SU-DHL-6 (cell line): ENCODE data around the gene ETNK2.

Experiments
- H2AFZ ChIP-seq: fragments of 200-600 bp; sonication (generic); 2 replicates; pipeline ENCODE4 v1.6.1; 2014; ENCODE audit warnings: low read depth, mild to moderate bottlenecking, moderate library complexity, mixed read lengths, antibody characterized with exemption, low read length; ENCODE audit not compliant: severe bottlenecking
- H3F3A ChIP-seq: fragments of 200-600 bp; shearing (Covaris generic); 2 replicates; pipeline ENCODE4 v1.6.0; 2016; ENCODE audit warnings: antibody characterized with exemption, mild to moderate bottlenecking; ENCODE audit not compliant: insufficient read depth
- H3K27ac ChIP-seq: fragments of 200-600 bp; sonication (generic); 2 replicates; pipeline ENCODE4 v1.5.1; 2016; ENCODE audit warnings: low read depth, mild to moderate bottlenecking, low read length, moderate library complexity, mixed read lengths
- H3K27me3 ChIP-seq: fragments of 200-600 bp; sonication (generic), shearing (Covaris generic); 2 replicates; pipeline ENCODE4 v1.6.0; 2014; ENCODE audit warnings: mild to moderate bottlenecking, low read length
- H3K36me3 ChIP-seq: fragments of 200-600 bp; sonication (generic); 2 replicates; pipeline ENCODE4 v1.6.1; 2014; ENCODE audit warnings: mild to moderate bottlenecking, low read length, mixed read lengths
- H3K4me2 ChIP-seq: fragments of 300-600, 200-600 bp; shearing (Covaris generic), sonication (generic); 2 replicates; pipeline ENCODE4 v1.6.0; 2014; ENCODE audit warnings: low read length, low read depth, mild to moderate bottlenecking; ENCODE audit not compliant: poor library complexity, severe bottlenecking
- H3K4me3 ChIP-seq: fragments of 200-600 bp; sonication (generic); 2 replicates; pipeline ENCODE4 v1.5.1; 2014; ENCODE audit warnings: antibody characterized with exemption, low read length, mild to moderate bottlenecking, mixed read lengths; ENCODE audit not compliant: insufficient read depth, poor library complexity, severe bottlenecking
- H3K79me2 ChIP-seq: fragments of 200-600 bp; sonication (generic); 2 replicates; pipeline ENCODE4 v1.6.1; 2014; ENCODE audit warnings: mild to moderate bottlenecking, low read length, moderate library complexity; ENCODE audit not compliant: insufficient read depth
- H3K9ac ChIP-seq: fragments of 200-600 bp; sonication (generic); 2 replicates; pipeline ENCODE4 v1.7.0; 2014; ENCODE audit warnings: mild to moderate bottlenecking, low read length
- H3K9me2 ChIP-seq: fragments of 200-600 bp; sonication (generic); replicated peaks from 2 replicates; pipeline ENCODE4 v1.6.1; 2014; ENCODE audit warnings: low read length; ENCODE audit not compliant: insufficient read depth
- H3K9me3 ChIP-seq: fragments of 200-600 bp; sonication (generic); 2 replicates; pipeline ENCODE4 v1.6.1; 2014; ENCODE audit warnings: low read length, mixed read lengths; ENCODE audit not compliant: insufficient read depth
- H4K20me1 ChIP-seq: fragments of 200-600 bp; sonication (generic); 2 replicates; pipeline ENCODE4 v1.6.1; 2014; ENCODE audit warnings: low read depth, mild to moderate bottlenecking, antibody characterized with exemption, low read length, moderate library complexity, mixed read lengths
- EZH2phosphoT487 ChIP-seq: fragments of 200-600 bp; sonication (generic), shearing (Covaris generic); conservative IDR thresholded peaks from 2 replicates; pipeline ENCODE4 v1.6.1; 2018; ENCODE audit warnings: mild to moderate bottlenecking, antibody characterized with exemption, low read length, moderate library complexity, mixed read lengths
- TF ChIP-seq, protein P1 (sequence below): fragments of 200-600 bp; sonication (generic); IDR thresholded peaks from one replicate; pipeline ENCODE4 v1.5.1; 2017; ENCODE audit warnings: antibody characterized with exemption, mild to moderate bottlenecking, low read length, moderate library complexity; ENCODE audit not compliant: insufficient read depth, poor library complexity, severe bottlenecking

The ETNK2 gene

DNA sequence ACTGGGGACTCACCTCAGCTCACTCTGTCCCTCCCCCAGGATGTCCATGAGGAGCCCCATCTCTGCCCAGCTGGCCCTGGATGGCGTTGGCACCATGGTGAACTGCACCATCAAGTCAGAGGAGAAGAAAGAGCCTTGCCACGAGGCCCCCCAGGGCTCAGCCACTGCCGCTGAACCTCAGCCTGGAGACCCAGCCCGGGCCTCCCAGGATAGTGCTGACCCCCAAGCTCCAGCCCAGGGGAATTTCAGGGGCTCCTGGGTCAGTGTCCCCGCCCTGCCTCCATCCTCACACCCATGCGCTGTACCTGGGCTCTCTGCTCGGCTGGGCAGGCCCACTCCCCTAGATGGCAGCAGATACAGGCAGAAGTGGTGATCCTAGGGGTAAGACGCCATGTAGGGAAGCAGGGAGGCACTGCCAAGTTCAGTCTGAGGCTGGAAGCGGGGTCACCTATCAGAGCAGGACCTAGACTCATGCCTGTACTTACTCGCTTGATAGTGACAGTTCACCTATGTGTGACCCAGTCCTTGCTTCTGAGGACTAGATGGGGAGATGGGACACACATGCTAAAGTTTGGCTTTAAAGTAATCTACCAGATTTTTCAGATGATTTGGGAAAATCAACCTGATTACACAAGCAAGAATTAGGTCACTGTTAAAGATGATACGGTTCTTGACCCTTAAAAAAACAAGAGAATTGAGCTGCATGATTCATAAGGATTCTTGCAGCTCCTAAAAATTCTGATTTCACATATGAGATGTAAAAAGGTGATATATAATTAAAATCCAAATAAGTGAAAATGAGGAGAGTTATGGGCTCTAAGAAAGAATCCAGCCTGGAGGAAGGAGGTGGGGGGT, 38.7 kb downstream of the ETNK2 start:
- Histone ChIP-seq H3K36me3 (no peaks in the 10 kb centered on the region), H3K9ac (no peak overlapping the region), H3K27ac (no peak overlapping the region), H2AFZ (no peak overlapping the region), H3K9me2 (no peaks in the 10 kb centered on the region), H3K9me3 (no peaks in the 10 kb centered on the region), H3F3A (no peaks in the 10 kb centered on the region), H3K79me2 (no peaks in the 10 kb centered on the region), H3K4me3 (no peak overlapping the region), H3K27me3 (no peaks in the 10 kb centered on the region), H4K20me1 (no peaks in the 10 kb centered on the region), H3K4me2 (no peak overlapping the region)
- TF ChIP-seq, protein P1, sequence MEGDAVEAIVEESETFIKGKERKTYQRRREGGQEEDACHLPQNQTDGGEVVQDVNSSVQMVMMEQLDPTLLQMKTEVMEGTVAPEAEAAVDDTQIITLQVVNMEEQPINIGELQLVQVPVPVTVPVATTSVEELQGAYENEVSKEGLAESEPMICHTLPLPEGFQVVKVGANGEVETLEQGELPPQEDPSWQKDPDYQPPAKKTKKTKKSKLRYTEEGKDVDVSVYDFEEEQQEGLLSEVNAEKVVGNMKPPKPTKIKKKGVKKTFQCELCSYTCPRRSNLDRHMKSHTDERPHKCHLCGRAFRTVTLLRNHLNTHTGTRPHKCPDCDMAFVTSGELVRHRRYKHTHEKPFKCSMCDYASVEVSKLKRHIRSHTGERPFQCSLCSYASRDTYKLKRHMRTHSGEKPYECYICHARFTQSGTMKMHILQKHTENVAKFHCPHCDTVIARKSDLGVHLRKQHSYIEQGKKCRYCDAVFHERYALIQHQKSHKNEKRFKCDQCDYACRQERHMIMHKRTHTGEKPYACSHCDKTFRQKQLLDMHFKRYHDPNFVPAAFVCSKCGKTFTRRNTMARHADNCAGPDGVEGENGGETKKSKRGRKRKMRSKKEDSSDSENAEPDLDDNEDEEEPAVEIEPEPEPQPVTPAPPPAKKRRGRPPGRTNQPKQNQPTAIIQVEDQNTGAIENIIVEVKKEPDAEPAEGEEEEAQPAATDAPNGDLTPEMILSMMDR: no peak
- no peak for TF ChIP-seq EZH2phosphoT487

DNA sequence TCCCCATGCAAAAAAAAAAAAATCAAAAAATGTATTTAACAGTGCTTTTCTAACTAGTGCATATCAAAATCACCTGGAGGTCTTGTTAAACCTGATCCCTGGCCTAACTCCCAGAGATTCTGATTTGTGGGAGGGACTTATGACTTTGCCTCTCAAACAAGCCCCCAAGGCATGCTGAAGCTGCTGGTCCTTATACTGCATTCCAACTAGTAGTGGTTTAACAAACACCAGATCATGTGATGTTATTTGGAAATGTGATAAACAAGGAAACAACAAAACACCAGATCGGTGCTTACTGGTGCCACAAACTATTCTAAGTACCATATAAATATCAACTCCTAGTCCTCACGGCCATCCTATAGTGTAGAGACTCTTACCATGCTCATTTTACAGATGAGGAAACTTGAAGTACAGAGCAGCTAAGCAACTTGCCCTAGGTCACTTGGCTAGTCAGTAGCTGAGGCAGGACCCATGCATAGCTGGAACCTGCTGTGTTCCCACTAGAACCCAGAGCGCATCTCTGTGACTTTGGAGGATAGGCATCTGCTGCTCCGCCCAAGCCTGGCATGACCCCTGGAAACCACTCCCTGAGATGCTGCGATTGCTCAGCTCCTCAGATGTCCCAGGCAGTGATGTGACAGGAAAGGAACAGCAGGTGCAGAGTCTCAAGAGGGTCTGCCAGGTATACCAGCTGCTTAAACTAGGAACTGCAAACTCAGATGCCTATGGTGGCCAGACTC, 40.8 kb downstream of the ETNK2 start:
- Histone ChIP-seq H4K20me1 (no peaks in the 10 kb centered on the region), H3K9ac (no peak overlapping the region), H2AFZ (no peak overlapping the region), H3F3A (no peaks in the 10 kb centered on the region), H3K27me3 (no peaks in the 10 kb centered on the region), H3K4me3 (no peak overlapping the region), H3K36me3 (no peaks in the 10 kb centered on the region), H3K9me2 (no peaks in the 10 kb centered on the region), H3K4me2 (no peak overlapping the region), H3K9me3 (no peaks in the 10 kb centered on the region), H3K27ac (no peak overlapping the region), H3K79me2 (no peaks in the 10 kb centered on the region)
- TF ChIP-seq, protein P1: no peak
- TF ChIP-seq EZH2phosphoT487: no peak

DNA sequence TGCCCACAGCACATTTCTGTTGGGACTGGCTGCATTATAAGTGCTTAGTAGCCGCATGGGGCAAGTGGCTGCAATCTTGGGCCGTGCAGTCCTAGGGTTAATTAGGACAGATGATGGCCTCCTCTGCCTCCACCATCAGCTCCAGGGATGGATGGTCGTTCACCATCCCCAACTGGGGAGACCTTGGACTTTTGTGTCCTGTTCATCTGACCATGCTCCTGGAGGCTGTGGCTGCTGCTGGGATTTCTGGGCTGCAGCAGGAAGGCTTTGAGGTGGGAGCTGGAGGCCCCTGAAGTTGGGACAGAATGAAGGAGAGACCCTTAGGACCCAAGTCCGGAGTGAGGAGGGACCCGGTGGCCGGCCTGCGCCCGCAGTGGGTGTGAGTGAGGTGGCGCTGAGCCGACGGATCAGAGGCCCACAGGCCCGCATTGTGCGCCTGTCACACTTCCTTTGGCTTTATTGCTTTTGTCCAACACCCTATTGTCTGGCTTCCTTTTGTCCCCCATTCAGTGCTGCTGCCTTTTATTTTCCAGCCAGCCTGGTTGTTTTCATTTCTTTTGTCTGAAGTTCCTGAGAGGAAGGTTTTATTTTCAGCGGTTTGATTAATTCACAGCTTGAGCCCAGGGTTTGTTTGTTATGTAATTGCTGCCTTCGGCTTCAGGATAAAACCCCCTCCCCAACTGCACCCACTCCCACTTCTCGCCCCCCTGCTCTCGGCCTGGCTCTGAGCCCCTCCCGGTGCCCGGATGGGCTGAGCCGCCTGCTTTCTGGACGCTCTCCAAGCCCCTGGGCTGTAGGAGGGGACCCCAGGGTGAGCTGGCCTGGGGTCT, 43.3 kb downstream of the ETNK2 start:
- Histone ChIP-seq H2AFZ (no peak overlapping the region), H3K9ac (no peak overlapping the region), H3K9me3 (no peaks in the 10 kb centered on the region), H3F3A (no peaks in the 10 kb centered on the region), H3K27ac (no peak overlapping the region), H3K27me3 (no peaks in the 10 kb centered on the region), H4K20me1 (no peaks in the 10 kb centered on the region), H3K4me3 (no peak overlapping the region), H3K9me2 (no peaks in the 10 kb centered on the region), H3K4me2 (no peak overlapping the region), H3K79me2 (no peaks in the 10 kb centered on the region), H3K36me3 (no peaks in the 10 kb centered on the region)
- TF ChIP-seq, protein P1: no peak
- no peak for TF ChIP-seq EZH2phosphoT487
